H9 (cell line): Measurements from ENCODE around the gene KRTAP5-7. TPM values are rescaled to one million over a fixed set of nuclear protein-coding genes. Genes with fewer than 3 reads are reported as not detected.

Experiments used
- DNase-seq: peaks from one replicate; pipeline ENCODE4 v3.0.0-alpha.2; 2017
- H2AFZ ChIP-seq: one replicate; pipeline ENCODE4 v1.6.1; 2013; ENCODE audit warnings: mild to moderate bottlenecking, low read length, control low read depth, moderate library complexity
- H2AK5ac ChIP-seq: 2 replicates; pipeline ENCODE4 v1.6.1; 2013; ENCODE audit warnings: low read length, control low read depth, mixed read lengths; ENCODE audit not compliant: insufficient read length
- H2BK120ac ChIP-seq: one replicate; pipeline ENCODE4 v1.6.1; 2013; ENCODE audit warnings: low read depth, mild to moderate bottlenecking, low read length, control low read depth, inconsistent platforms; ENCODE audit not compliant: poor library complexity, severe bottlenecking
- H2BK12ac ChIP-seq: 2 replicates; pipeline ENCODE4 v1.6.1; 2013; ENCODE audit warnings: low read length, control low read depth, mixed read lengths, low read depth; ENCODE audit not compliant: insufficient read length
- H2BK15ac ChIP-seq: 2 replicates; pipeline ENCODE4 v1.6.1; 2013; ENCODE audit warnings: low read depth, low read length, control low read depth
- H2BK20ac ChIP-seq: one replicate; pipeline ENCODE4 v1.6.1; 2013; ENCODE audit warnings: low read depth, mild to moderate bottlenecking, low read length, control low read depth, inconsistent platforms; ENCODE audit not compliant: poor library complexity, severe bottlenecking
- H2BK5ac ChIP-seq: 2 replicates; pipeline ENCODE4 v1.6.1; 2013; ENCODE audit warnings: low read length, control low read depth, mixed read lengths; ENCODE audit not compliant: insufficient read length
- H3K14ac ChIP-seq: 2 replicates; pipeline ENCODE4 v1.6.1; 2013; ENCODE audit warnings: low read length, control low read depth; ENCODE audit not compliant: insufficient read depth
- H3K18ac ChIP-seq: 2 replicates; pipeline ENCODE4 v1.6.1; 2013; ENCODE audit warnings: low read depth, mild to moderate bottlenecking, mixed read lengths, low read length, control low read depth; ENCODE audit not compliant: insufficient read length
- H3K23ac ChIP-seq: 2 replicates; pipeline ENCODE4 v1.6.1; 2013; ENCODE audit warnings: low read length, control low read depth, mixed read lengths, low read depth; ENCODE audit not compliant: insufficient read length
- H3K23me2 ChIP-seq: 2 replicates; pipeline ENCODE4 v1.6.1; 2013; ENCODE audit warnings: low read depth, mild to moderate bottlenecking, mixed read lengths, low read length, control low read depth; ENCODE audit not compliant: insufficient read length, poor library complexity, severe bottlenecking
- H3K27ac ChIP-seq: 2 replicates; pipeline ENCODE4 v1.5.1; 2013; ENCODE audit warnings: low read length, control low read depth, mixed read lengths, low read depth; ENCODE audit not compliant: insufficient read length
- H3K27me3 ChIP-seq: 2 replicates; pipeline ENCODE4 v1.6.1; 2013; ENCODE audit warnings: low read length, control low read depth, inconsistent platforms; ENCODE audit not compliant: insufficient read depth
- H3K4ac ChIP-seq: 2 replicates; pipeline ENCODE4 v1.6.1; 2013; ENCODE audit warnings: low read depth, mild to moderate bottlenecking, control low read depth, inconsistent platforms, low read length, moderate library complexity
- H3K4me1 ChIP-seq: 2 replicates; pipeline ENCODE4 v1.6.1; 2013; ENCODE audit warnings: low read length, control low read depth, inconsistent platforms; ENCODE audit not compliant: insufficient read depth
- H3K4me2 ChIP-seq: 2 replicates; pipeline ENCODE4 v1.6.1; 2013; ENCODE audit warnings: low read length, control low read depth, mixed read lengths; ENCODE audit not compliant: insufficient read length, insufficient read depth
- H3K56ac ChIP-seq: 2 replicates; pipeline ENCODE4 v1.6.1; 2013; ENCODE audit warnings: low read depth, mild to moderate bottlenecking, mixed read lengths, low read length, control low read depth; ENCODE audit not compliant: insufficient read length
- H3K79me1 ChIP-seq: 2 replicates; pipeline ENCODE4 v1.6.1; 2013; ENCODE audit warnings: low read depth, mild to moderate bottlenecking, moderate library complexity, low read length, control low read depth, inconsistent platforms; ENCODE audit not compliant: insufficient read depth, poor library complexity, severe bottlenecking
- H3K79me2 ChIP-seq: 2 replicates; pipeline ENCODE4 v1.6.1; 2013; ENCODE audit warnings: low read length, control low read depth, inconsistent platforms; ENCODE audit not compliant: insufficient read depth
- H3K9ac ChIP-seq: 2 replicates; pipeline ENCODE4 v1.6.1; 2013; ENCODE audit warnings: low read length, control low read depth, mixed read lengths; ENCODE audit not compliant: insufficient read length; ENCODE audit errors: extremely low read depth
- H3K9me3 ChIP-seq: one replicate; pipeline ENCODE4 v1.6.1; 2013; ENCODE audit warnings: low read depth, low read length, inconsistent platforms; ENCODE audit not compliant: control insufficient read depth
- H3T11ph ChIP-seq: one replicate; pipeline ENCODE4 v1.6.1; 2013; ENCODE audit warnings: mild to moderate bottlenecking, low read length, control low read depth, inconsistent platforms
- H4K20me1 ChIP-seq: one replicate; pipeline ENCODE4 v1.6.1; 2013; ENCODE audit not compliant: control insufficient read depth, insufficient read length, insufficient read depth
- H4K5ac ChIP-seq: 2 replicates; pipeline ENCODE4 v1.6.1; 2013; ENCODE audit warnings: low read depth, mild to moderate bottlenecking, mixed read lengths, low read length, control low read depth; ENCODE audit not compliant: insufficient read length
- H4K8ac ChIP-seq: replicated peaks from 2 replicates; pipeline ENCODE4 v1.6.1; 2013; ENCODE audit warnings: low read length, control low read depth, mixed read lengths, low read depth; ENCODE audit not compliant: insufficient read length
- H4K91ac ChIP-seq: 2 replicates; pipeline ENCODE4 v1.6.1; 2013; ENCODE audit warnings: low read depth, mild to moderate bottlenecking, moderate library complexity, mixed read lengths, low read length, control low read depth; ENCODE audit not compliant: insufficient read length
- H3K27ac Mint-ChIP-seq, 3 experiments: 2 replicates in 2 of 3; 3 replicates in 1 of 3; pipeline ENCODE4 v1.8.0; 2020 to 2021; ENCODE audit warnings: mixed read lengths in 3 of 3, mild to moderate bottlenecking in 1 of 3, moderate library complexity in 1 of 3
- H3K27me3 Mint-ChIP-seq: 2 replicates; pipeline ENCODE4 v1.8.0; 2021; ENCODE audit warnings: low read depth, mild to moderate bottlenecking, moderate library complexity, mixed read lengths
- H3K36me3 Mint-ChIP-seq, 3 experiments: 2 replicates in 2 of 3; 3 replicates in 1 of 3; pipeline ENCODE4 v1.8.0; 2020 to 2021; ENCODE audit warnings: low read depth in 3 of 3, mixed read lengths in 3 of 3; ENCODE audit not compliant: insufficient read depth in 1 of 3
- H3K4me1 Mint-ChIP-seq, 2 experiments: 2 replicates each; pipeline ENCODE4 v1.8.0; 2020; ENCODE audit warnings: mixed read lengths in 2 of 2
- H3K4me3 Mint-ChIP-seq, 2 experiments: 2 replicates in 1 of 2; 3 replicates in 1 of 2; pipeline ENCODE4 v1.8.0; 2020 to 2021; ENCODE audit warnings: mild to moderate bottlenecking in 2 of 2, mixed read lengths in 2 of 2, moderate library complexity in 1 of 2
- H3K9me3 Mint-ChIP-seq, 2 experiments: 2 replicates in 1 of 2; 3 replicates in 1 of 2; pipeline ENCODE4 v1.8.0; 2020; ENCODE audit warnings: mild to moderate bottlenecking in 2 of 2, mixed read lengths in 2 of 2, moderate library complexity in 1 of 2
- CTCF ChIP-seq: fragments of 200-600 bp; sonication (generic); conservative IDR thresholded peaks from 3 replicates; pipeline ENCODE4 v1.8.0; 2021; ENCODE audit warnings: antibody characterized with exemption, mild to moderate bottlenecking
- WGBS: extraction: QIAGEN DNeasy Blood & Tissue Kit; methylation state at CpG from one replicate; pipeline ENCODE4 v1.1.7; 2013; ENCODE audit warnings: missing lambda C conversion rate, low lambda C conversion rate, mixed read lengths; ENCODE audit not compliant: insufficient read length; ENCODE audit errors: extremely low coverage; 5-methylcytosine and 5-hydroxymethylcytosine counted together
- total RNA-seq: library from RNA; stranded (reverse); gene quantifications from 2 replicates; pipeline ENCODE4 v1.2.1, GENCODE V29; 2021

KRTAP5-7 gene
- total RNA-seq, 1 experiment from 2014 or later, result not detected

- Histone ChIP-seq H3T11ph (no peak overlapping the region), H3K27ac (no peak overlapping the region), H3K4me2 (no peak overlapping the region), H2AK5ac (no peak overlapping the region), H3K23me2 (no peaks in the 10 kb centered on the region), H4K91ac (no peak overlapping the region), H3K18ac (no peak overlapping the region), H3K79me1 (no peaks in the 10 kb centered on the region), H3K56ac (no peak overlapping the region), H3K4ac (no peak overlapping the region), H3K4me1 (no peaks in the 10 kb centered on the region; the same call in 1 of the 2 replicates), H3K27me3 (no peaks in the 10 kb centered on the region), H3K14ac (no peak overlapping the region), H2BK20ac (no peak overlapping the region), H2BK120ac (no peak overlapping the region), H2BK15ac (no peak overlapping the region), H3K9ac (no peak overlapping the region), H2BK12ac (no peak overlapping the region), H2AFZ (no peak overlapping the region), H3K9me3 (no peaks in the 10 kb centered on the region), H4K8ac (no peak overlapping the region), H3K23ac (no peak overlapping the region), H3K79me2 (no peaks in the 10 kb centered on the region), H2BK5ac (no peak overlapping the region), H4K20me1 (no peaks in the 10 kb centered on the region), H4K5ac (no peak overlapping the region)
- TF ChIP-seq CTCF, result no peak
- Mint-ChIP-seq H3K27me3 (peaks cover under 1% of the 10 kb centered on the region; the same call in 1 of the 2 replicates), H3K4me3 (no peak overlapping the region), H3K9me3 (peaks cover 14 to 17% of the 10 kb centered on the region in 2 experiments), H3K36me3 (peaks cover 9 to 42% (median 17%) of the 10 kb centered on the region in 3 experiments; a peak in 6 of 7 replicates), H3K4me1 (peaks cover 13 to 19% of the 10 kb centered on the region in 2 experiments), H3K27ac (no peak overlapping the region)
- no peak for DNase-seq
- WGBS, result no CpG with 5 or more reads among the region's 15 CpGs
Measured at GRCh38 chr11:71502871-71503435, 24.1 kb upstream of the KRTAP5-7 start.
